ENCODE data around the gene MPZL2. TPM values are rescaled to one million over a fixed set of nuclear protein-coding genes. Genes with fewer than 3 reads are reported as not detected.

Gene MPZL2
- total and polyA plus RNA-seq, 2 of the 13 experiments (the other 11 are each of a cell fraction or from before 2014, with no cell fraction given): 27.9 to 53.7 TPM

- ChIA-PET CTCF (ENCODE audit: low intra/inter-chr PET ratio, low total read pairs) (no interaction called here), POLR2A (no interaction called here)
- FAIRE-seq: no peak
- Histone ChIP-seq H3K79me2 (ENCODE audit: insufficient read depth, low read length) (peaks cover 3% of the 10 kb centered on the region), H3K4me1 (ENCODE audit: insufficient read depth, low read length) (peaks cover 51% of the 10 kb centered on the region), H3K27me3 (ENCODE audit: control insufficient read depth in 1 of 2, insufficient read depth in 2 of 2, low read length in 2 of 2) (no peaks in the 10 kb centered on the region), H4K20me1 (ENCODE audit: insufficient read depth, low read length) (no peaks in the 10 kb centered on the region), H3K4me2 (ENCODE audit: low read depth, low read length) (no peak overlapping the region), H2AFZ (ENCODE audit: low read length) (no peak overlapping the region), H3K9me3 (ENCODE audit: low read length) (no peaks in the 10 kb centered on the region), H3K36me3 (replicated peaks in 1 of 2; ENCODE audit: control insufficient read depth in 1 of 2, insufficient read depth in 2 of 2, low read length in 2 of 2) (0 out of 5 replicates have a peak, but pooled peaks cover 0 to 7% of the 10 kb centered on the region in 2 experiments), H3K4me3 (replicated peaks in 1 of 3; ENCODE audit: insufficient read depth in 1 of 3, low read depth in 2 of 3, low read length in 3 of 3) (no peak overlapping the region), H3K9ac (ENCODE audit: insufficient read depth, low read depth, low read length) (no peak overlapping the region), H3K27ac (ENCODE audit: extremely low read length, insufficient read depth, low read length) (no peak overlapping the region)
- no peak for ATAC-seq
- no TSS peak for BruUV-seq (replicated peaks)
- TF ChIP-seq BRD4 (CRISPR knock-in tag; IDR thresholded peaks at IDR 0.05) (no peak), ZNF282 (IDR thresholded peaks at IDR 0.05; ENCODE audit: partially characterized antibody) (no peak), NR0B2 (CRISPR knock-in tag; IDR thresholded peaks at IDR 0.05) (no peak), SPEN (CRISPR knock-in tag; IDR thresholded peaks at IDR 0.05; ENCODE audit: low read depth) (no peak), DMAP1 (CRISPR knock-in tag; IDR thresholded peaks at IDR 0.05) (no peak), HES4 (CRISPR knock-in tag; IDR thresholded peaks at IDR 0.05; ENCODE audit: borderline replicate concordance) (no peak), WIZ (CRISPR knock-in tag; IDR thresholded peaks at IDR 0.05) (no peak), XRCC5 (optimal IDR thresholded peaks at IDR 0.05; ENCODE audit: low read length) (no peak)
- no peak for DNase-seq (ENCODE audit: low spot score)
- in situ Hi-C loops (cut with HindIII; ENCODE audit: extremely low pct_ligation_motif_present, low pct_unique_long_range_greater_than_20kb): no loop called here
- intact Hi-C loops (cut with micrococcal nuclease; ENCODE audit: unreplicated experiment): no loop called here
- 91% methylated on average over 7 of the region's 8 CpGs for WGBS (ENCODE audit: low lambda C conversion rate)
Observed at GRCh38 chr11:118243161-118243560, 20.9 kb downstream of the MPZL2 start.

- no peak overlapping the region for H3K27ac ChIP-seq (ENCODE audit: extremely low read length, insufficient read depth, low read length)
- H3K27me3 ChIP-seq (ENCODE audit: control insufficient read depth in 1 of 2, insufficient read depth in 2 of 2, low read length in 2 of 2): no peaks in the 10 kb centered on the region
- no peak overlapping the region for H2AFZ ChIP-seq (ENCODE audit: low read length)
- DNase-seq (ENCODE audit: low spot score) (no peak), FAIRE-seq (no peak), ATAC-seq (no peak; the same call in 2 of the 3 replicates)
- no peak overlapping the region for H3K9ac ChIP-seq (ENCODE audit: insufficient read depth, low read depth, low read length)
- H3K4me2 ChIP-seq (ENCODE audit: low read depth, low read length): no peak overlapping the region
- ChIA-PET CTCF (ENCODE audit: low intra/inter-chr PET ratio, low total read pairs) (no interaction called here), POLR2A (interaction anchor here (0.9 to 1.6 kb wide), 3 partner anchors 10 to 47 kb away, joined by 3 to 6 read pairs (median 5); partner anchors contain the start of genes MPZL2 and MPZL3)
- no TSS peak for BruUV-seq (replicated peaks)
- H3K36me3 ChIP-seq (replicated peaks in 1 of 2; ENCODE audit: control insufficient read depth in 1 of 2, insufficient read depth in 2 of 2, low read length in 2 of 2): 0 out of 5 replicates have a peak, but pooled peaks cover 0 to 7% of the 10 kb centered on the region in 2 experiments
- H3K4me1 ChIP-seq (ENCODE audit: insufficient read depth, low read length): peaks cover 47% of the 10 kb centered on the region
- peaks cover 1% of the 10 kb centered on the region for H3K79me2 ChIP-seq (ENCODE audit: insufficient read depth, low read length)
- intact Hi-C loops (cut with micrococcal nuclease; ENCODE audit: unreplicated experiment): no loop called here
- no peaks in the 10 kb centered on the region for H3K9me3 ChIP-seq (ENCODE audit: low read length)
- WGBS (ENCODE audit: low lambda C conversion rate): 100% methylated on average over 1 of the region's 1 CpG
- TF ChIP-seq BCLAF1 (IDR thresholded peaks at IDR 0.05) (no peak), ZBTB37 (CRISPR knock-in tag; IDR thresholded peaks at IDR 0.05) (no peak)
- in situ Hi-C loops (cut with HindIII; ENCODE audit: extremely low pct_ligation_motif_present, low pct_unique_long_range_greater_than_20kb): no loop called here
- no peak overlapping the region for H3K4me3 ChIP-seq (replicated peaks in 1 of 3; ENCODE audit: insufficient read depth in 1 of 3, low read depth in 2 of 3, low read length in 3 of 3)
- H4K20me1 ChIP-seq (ENCODE audit: insufficient read depth, low read length): no peaks in the 10 kb centered on the region
Observed at GRCh38 chr11:118241764-118242098, 22.4 kb downstream of the MPZL2 start.
